Psoas muscle (tissue), 8 donors: Measurements from ENCODE around the gene CACNA1E. TPM values are rescaled to one million over a fixed set of nuclear protein-coding genes. Genes with fewer than 3 reads are reported as not detected.

Experiments used
- ATAC-seq, 4 donors: fragments of 200-7000 bp; cut with Tn5 transposase; one replicate each; pipeline ENCODE4 v1.9.1; 2020; ENCODE audit warnings: moderate library complexity in 3 of 4, mild to moderate bottlenecking in 2 of 4
- DNase-seq, 2 donors: peaks; one replicate each; pipeline ENCODE4 v3.0.0-alpha.2; 2020
- H3K27ac ChIP-seq: fragments of 200-600 bp; one replicate; pipeline ENCODE4 v1.8.0; 2022
- H3K27me3 ChIP-seq, 3 donors: fragments of 200-600 bp in 1 of 3; one replicate each; pipeline versions ENCODE4 v1.6.1 to v1.8.0; 2013 to 2022; ENCODE audit warnings: low read length in 2 of 3, mild to moderate bottlenecking in 2 of 3, moderate library complexity in 1 of 3; ENCODE audit not compliant: insufficient read depth in 3 of 3
- H3K36me3 ChIP-seq, 2 donors: fragments of 200-600 bp in 1 of 2; one replicate each; pipeline versions ENCODE4 v1.6.1 to v1.8.0; 2013 to 2022; ENCODE audit warnings: low read depth in 1 of 2, mild to moderate bottlenecking in 1 of 2, moderate library complexity in 1 of 2; ENCODE audit not compliant: insufficient read depth in 1 of 2
- H3K4me1 ChIP-seq: fragments of 200-600 bp; one replicate; pipeline ENCODE4 v1.8.0; 2022
- H3K4me3 ChIP-seq: fragments of 200-600 bp; one replicate; pipeline ENCODE4 v1.8.0; 2022; ENCODE audit warnings: mild to moderate bottlenecking
- H3K9me3 ChIP-seq: fragments of 200-600 bp; one replicate; pipeline ENCODE4 v1.8.0; 2022
- CTCF ChIP-seq: fragments of 200-600 bp; IDR thresholded peaks from one replicate; pipeline ENCODE4 v1.8.0; 2022; ENCODE audit warnings: antibody characterized with exemption
- WGBS, 3 donors: extraction: QIAGEN DNeasy Blood & Tissue Kit; methylation state at CpG; one replicate each; pipeline versions ENCODE4 v1.1.6 to v1.1.7; 2013; 5-methylcytosine and 5-hydroxymethylcytosine counted together
- intact Hi-C, 2 donors: fragments of 100-400 bp; cut with DNase I; formaldehyde crosslinking; loops; one replicate each; pipeline versions ENCODE4 v1.11.0 to v1.14.2; 2022
- polyA plus RNA-seq, 3 donors: library from polyadenylated mRNA; stranded (reverse); fragments of 200-250 nt; gene quantifications; one replicate each; pipeline ENCODE4 v1.2.3, GENCODE V29; 2013
- total RNA-seq, 4 donors: library from RNA; stranded (reverse); fragmentation: NEBNext Ultra II Directional in 2 of 4; extraction: Animal tissue kit (Norgen Biotek cat#: 25700) in 2 of 4; gene quantifications; one replicate each; pipeline versions ENCODE4 v1.2.1 to v1.2.4, GENCODE V29; 2021 to 2023
- donor health status: healthy with polysubstance abuse.
- donor health status: DM: no; HTN: no; CAD: no; lungs with moderate emphysema.
- donor health status: Bipolar disorder and iron deficiency.
- donor health status: healthy.
- donor health status: DM: yes; HTN: yes; CAD: no.
- donor health status: DM: no; HTN: no; CAD: no.
- donor health status: DM: no; HTN: no; CAD: no.
- donor health status: DM: yes; HTN: yes; CAD: no.

CACNA1E gene
- total and polyA plus RNA-seq, 7 donors: 0.03 to 0.06 (median 0.05) TPM; not detected in 3

GRCh38 chr1:181712711-181713110 lies 229.4 kb downstream of the CACNA1E start:
- 27 to 51% (median 39%) methylated on average over 9 of the region's 9 CpGs for whole genome bisulfite sequencing, 3 donors

GRCh38 chr1:181714428-181714827 lies 231.1 kb downstream of the CACNA1E start:
- Histone ChIP-seq H3K27me3 (peaks cover 0 to 14% (median 3%) of the 10 kb centered on the region in 3 donors), H3K4me3 (no peak overlapping the region), H3K36me3 (no peaks in the 10 kb centered on the region), H3K9me3 (no peaks in the 10 kb centered on the region), H3K4me1 (no peaks in the 10 kb centered on the region), H3K27ac (no peak overlapping the region)
- no peak for TF ChIP-seq CTCF
- 83 to 86% (median 84%) methylated on average over 2 of the region's 2 CpGs for WGBS, 3 donors
- intact Hi-C loops: no loop called here
- no peak for DNase-seq
- ATAC-seq: no peak

More at GRCh38 chr1:181712711-181713110, 229.4 kb downstream of the CACNA1E start:
- H3K9me3 ChIP-seq: no peaks in the 10 kb centered on the region
- no peak overlapping the region for H3K4me3 ChIP-seq
- ATAC-seq: peak; percentile 56 to 77 (median 68)
- peak in 1 of 2 donors; percentile 30 for DNase-seq
- intact Hi-C loops: no loop called here
- TF ChIP-seq CTCF: no peak
- H3K27me3 ChIP-seq: peaks cover 0 to 14% (median 3%) of the 10 kb centered on the region in 3 donors
- H3K4me1 ChIP-seq: no peaks in the 10 kb centered on the region
- H3K27ac ChIP-seq: no peak overlapping the region
- H3K36me3 ChIP-seq: no peaks in the 10 kb centered on the region

GRCh38 chr1:181718034-181718433 lies 234.7 kb downstream of the CACNA1E start:
- WGBS, 3 donors: 79 to 80% (median 79%) methylated on average over 6 of the region's 6 CpGs
- DNase-seq: no peak
- Histone ChIP-seq H3K4me3 (no peak overlapping the region), H3K27me3 (peaks cover 0 to 14% (median 3%) of the 10 kb centered on the region in 3 donors), H3K4me1 (no peaks in the 10 kb centered on the region), H3K27ac (no peak overlapping the region), H3K36me3 (no peaks in the 10 kb centered on the region), H3K9me3 (no peaks in the 10 kb centered on the region)
- intact Hi-C loops: no loop called here
- ATAC-seq: no peak
- TF ChIP-seq CTCF: no peak

- Histone ChIP-seq H3K36me3 (no peaks in the 10 kb centered on the region), H3K27ac (no peak overlapping the region), H3K4me3 (no peak overlapping the region), H3K27me3 (no peaks in the 10 kb centered on the region), H3K4me1 (no peaks in the 10 kb centered on the region), H3K9me3 (no peaks in the 10 kb centered on the region)
- 45 to 53% (median 48%) methylated on average over 4 of the region's 4 CpGs for WGBS, 3 donors
- intact Hi-C loops: no loop called here
- DNase-seq (no peak), ATAC-seq (no peak)
- TF ChIP-seq CTCF: no peak
These were observed 243.1 kb downstream of the CACNA1E start for GRCh38 chr1:181726320-181727012.

- no peaks in the 10 kb centered on the region for H3K9me3 ChIP-seq
- no peak for ATAC-seq
- no peak overlapping the region for H3K27ac ChIP-seq
- H3K36me3 ChIP-seq: no peaks in the 10 kb centered on the region
- TF ChIP-seq CTCF: no peak
- no peak for DNase-seq
- no peak overlapping the region for H3K4me3 ChIP-seq
- no peaks in the 10 kb centered on the region for H3K27me3 ChIP-seq
- intact Hi-C loops: no loop called here
- no peaks in the 10 kb centered on the region for H3K4me1 ChIP-seq
- 91 to 95% (median 95%) methylated on average over 7 of the region's 7 CpGs for WGBS, 3 donors
These were observed 247.3 kb downstream of the CACNA1E start for GRCh38 chr1:181730606-181731005.
